Measurements from ENCODE around the gene CPEB3.

The CPEB3 gene

DNA sequence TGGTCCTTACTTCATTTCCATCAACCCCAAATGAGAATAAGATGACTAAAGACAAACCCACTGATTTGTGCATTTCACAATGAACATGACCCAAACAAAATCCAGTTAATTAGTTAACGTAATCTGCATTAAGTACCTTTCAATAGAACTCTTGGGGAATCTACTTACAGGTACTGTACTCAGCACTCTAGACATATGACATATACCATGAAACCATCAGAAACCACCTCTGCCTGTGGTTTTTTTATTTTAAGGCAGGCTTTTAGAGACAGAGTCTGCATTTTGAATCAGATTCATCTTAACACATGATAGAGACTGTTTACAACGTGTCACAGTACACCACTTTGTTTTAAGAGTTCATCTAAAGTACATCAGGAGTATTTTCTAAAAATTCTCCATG lies 198.9 kb downstream of the CPEB3 start:
- no peak overlapping the region for H3K27ac ChIP-seq (ENCODE audit: low read depth, low read length, poor library complexity, severe bottlenecking)
- TF ChIP-seq EZH2 (IDR thresholded peaks at IDR 0.05; ENCODE audit: borderline replicate concordance, low read length) = no peak
- TF ChIP-seq, protein P1, sequence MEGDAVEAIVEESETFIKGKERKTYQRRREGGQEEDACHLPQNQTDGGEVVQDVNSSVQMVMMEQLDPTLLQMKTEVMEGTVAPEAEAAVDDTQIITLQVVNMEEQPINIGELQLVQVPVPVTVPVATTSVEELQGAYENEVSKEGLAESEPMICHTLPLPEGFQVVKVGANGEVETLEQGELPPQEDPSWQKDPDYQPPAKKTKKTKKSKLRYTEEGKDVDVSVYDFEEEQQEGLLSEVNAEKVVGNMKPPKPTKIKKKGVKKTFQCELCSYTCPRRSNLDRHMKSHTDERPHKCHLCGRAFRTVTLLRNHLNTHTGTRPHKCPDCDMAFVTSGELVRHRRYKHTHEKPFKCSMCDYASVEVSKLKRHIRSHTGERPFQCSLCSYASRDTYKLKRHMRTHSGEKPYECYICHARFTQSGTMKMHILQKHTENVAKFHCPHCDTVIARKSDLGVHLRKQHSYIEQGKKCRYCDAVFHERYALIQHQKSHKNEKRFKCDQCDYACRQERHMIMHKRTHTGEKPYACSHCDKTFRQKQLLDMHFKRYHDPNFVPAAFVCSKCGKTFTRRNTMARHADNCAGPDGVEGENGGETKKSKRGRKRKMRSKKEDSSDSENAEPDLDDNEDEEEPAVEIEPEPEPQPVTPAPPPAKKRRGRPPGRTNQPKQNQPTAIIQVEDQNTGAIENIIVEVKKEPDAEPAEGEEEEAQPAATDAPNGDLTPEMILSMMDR (IDR thresholded peaks at IDR 0.05; ENCODE audit: low read length) = no peak
- no peaks in the 10 kb centered on the region for H3K27me3 ChIP-seq (ENCODE audit: insufficient read depth, low read length)
- no peak overlapping the region for H3K4me3 ChIP-seq (ENCODE audit: low read depth, low read length, poor library complexity, severe bottlenecking)
- no peaks in the 10 kb centered on the region for H3F3A ChIP-seq (ENCODE audit: insufficient read depth, low read length)
- H4K20me1 ChIP-seq (ENCODE audit: insufficient read depth, low read length) = no peaks in the 10 kb centered on the region
- no peaks in the 10 kb centered on the region for H3K36me3 ChIP-seq (ENCODE audit: insufficient read depth, low read length)
- no peaks in the 10 kb centered on the region for H3K9me2 ChIP-seq (ENCODE audit: low read depth, low read length)
- H3K4me1 ChIP-seq (ENCODE audit: insufficient read depth, low read length, severe bottlenecking) = peaks cover 7% of the 10 kb centered on the region
- no peaks in the 10 kb centered on the region for H3K9me3 ChIP-seq (ENCODE audit: low read length)
- no peak overlapping the region for H3K4me2 ChIP-seq (ENCODE audit: low read length)
- H3K9ac ChIP-seq (ENCODE audit: low read length) = no peak overlapping the region
- H2AFZ ChIP-seq (ENCODE audit: low read length) = no peak overlapping the region
- H3K79me2 ChIP-seq (ENCODE audit: insufficient read depth, low read length) = no peaks in the 10 kb centered on the region

DNA sequence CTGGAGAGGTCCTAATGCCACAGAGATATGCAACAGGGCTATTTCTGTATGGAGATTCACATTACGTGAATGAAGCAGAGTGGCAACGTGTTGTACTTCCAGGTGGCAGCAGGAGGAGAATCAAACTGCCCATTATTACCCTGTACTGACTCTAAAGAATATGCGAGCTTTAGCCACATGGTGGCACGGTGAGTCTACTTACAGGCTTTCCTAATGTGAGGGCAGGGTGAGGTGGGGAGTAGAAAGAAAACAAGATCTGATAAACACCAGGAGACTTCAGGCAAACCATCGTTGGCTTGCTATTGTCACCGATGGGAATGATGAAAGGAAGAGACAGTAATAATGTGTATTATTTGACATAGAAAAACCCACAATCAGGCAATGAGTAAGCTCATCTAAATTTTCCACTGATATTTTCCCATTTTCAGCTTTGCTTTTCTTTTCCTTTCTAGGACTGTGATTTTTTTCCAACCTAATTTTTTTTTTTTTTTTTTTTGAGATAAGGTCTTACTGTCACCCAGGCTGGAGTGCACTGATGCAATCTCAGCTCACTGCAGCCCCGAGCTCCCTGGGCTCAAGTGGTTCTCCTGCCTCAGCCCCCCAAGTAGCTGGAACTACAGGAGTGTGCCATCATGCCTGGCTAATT lies 203.0 kb downstream of the CPEB3 start:
- H3K4me3 ChIP-seq (ENCODE audit: low read depth, low read length, poor library complexity, severe bottlenecking) = no peak overlapping the region
- no peaks in the 10 kb centered on the region for H4K20me1 ChIP-seq (ENCODE audit: insufficient read depth, low read length)
- H3K4me1 ChIP-seq (ENCODE audit: insufficient read depth, low read length, severe bottlenecking) = peaks cover 7% of the 10 kb centered on the region
- TF ChIP-seq EZH2 (IDR thresholded peaks at IDR 0.05; ENCODE audit: borderline replicate concordance, low read length) = no peak
- TF ChIP-seq, protein P1 (IDR thresholded peaks at IDR 0.05; ENCODE audit: low read length) = peak; percentile 63
- H3K27ac ChIP-seq (ENCODE audit: low read depth, low read length, poor library complexity, severe bottlenecking) = no peak overlapping the region
- H3K9me3 ChIP-seq (ENCODE audit: low read length) = no peaks in the 10 kb centered on the region
- no peak overlapping the region for H2AFZ ChIP-seq (ENCODE audit: low read length)
- H3K9me2 ChIP-seq (ENCODE audit: low read depth, low read length) = no peaks in the 10 kb centered on the region
- no peak overlapping the region for H3K4me2 ChIP-seq (ENCODE audit: low read length)
- no peaks in the 10 kb centered on the region for H3F3A ChIP-seq (ENCODE audit: insufficient read depth, low read length)
- no peaks in the 10 kb centered on the region for H3K36me3 ChIP-seq (ENCODE audit: insufficient read depth, low read length)
- no peak overlapping the region for H3K9ac ChIP-seq (ENCODE audit: low read length)
- H3K27me3 ChIP-seq (ENCODE audit: insufficient read depth, low read length) = no peaks in the 10 kb centered on the region
- H3K79me2 ChIP-seq (ENCODE audit: insufficient read depth, low read length) = no peaks in the 10 kb centered on the region

DNA sequence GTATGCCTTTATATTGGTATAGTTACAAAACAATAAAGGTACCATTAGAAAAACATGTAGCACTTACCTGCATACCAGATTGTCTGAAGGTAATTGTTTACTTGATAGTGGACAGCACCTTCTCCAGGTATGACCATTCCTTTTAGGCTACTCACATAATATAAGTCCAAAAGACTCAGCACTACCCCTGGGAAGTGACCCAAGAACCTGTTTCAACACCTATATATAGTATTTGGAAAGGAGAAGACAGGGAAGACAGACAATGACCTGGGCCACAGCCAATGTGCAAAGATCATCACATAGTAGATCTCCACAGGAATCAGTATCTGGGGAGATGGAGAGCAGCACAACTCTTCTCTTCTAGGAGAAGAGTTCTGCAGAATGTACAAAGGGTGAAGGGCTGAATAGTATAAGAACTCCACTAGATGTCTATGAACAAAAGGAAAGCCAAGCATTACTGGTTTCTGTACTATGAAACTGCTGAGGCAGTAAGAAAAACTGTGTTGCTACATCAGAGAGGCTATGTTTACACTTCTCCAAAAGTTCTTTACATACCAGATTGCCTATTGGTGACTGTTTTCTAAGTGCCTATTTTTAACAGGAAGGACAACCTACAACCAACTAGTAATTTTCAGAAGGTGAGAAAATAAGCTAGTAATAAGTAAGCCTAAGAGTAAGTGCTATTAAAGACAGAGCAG lies 208.1 kb downstream of the CPEB3 start:
- H3K4me2 ChIP-seq (ENCODE audit: low read length) = no peak overlapping the region

More for the DNA sequence above, 208.1 kb downstream of the CPEB3 start:
- no peak overlapping the region for H3K9ac ChIP-seq (ENCODE audit: low read length)
- no peak overlapping the region for H2AFZ ChIP-seq (ENCODE audit: low read length)
- TF ChIP-seq EZH2 (IDR thresholded peaks at IDR 0.05; ENCODE audit: borderline replicate concordance, low read length) = no peak
- TF ChIP-seq, protein P1 (IDR thresholded peaks at IDR 0.05; ENCODE audit: low read length) = no peak
- no peaks in the 10 kb centered on the region for H3K36me3 ChIP-seq (ENCODE audit: insufficient read depth, low read length)
- H3K4me1 ChIP-seq (ENCODE audit: insufficient read depth, low read length, severe bottlenecking) = peaks cover 1% of the 10 kb centered on the region
- H3K27me3 ChIP-seq (ENCODE audit: insufficient read depth, low read length) = no peaks in the 10 kb centered on the region
- no peaks in the 10 kb centered on the region for H3K79me2 ChIP-seq (ENCODE audit: insufficient read depth, low read length)
- no peaks in the 10 kb centered on the region for H3K9me3 ChIP-seq (ENCODE audit: low read length)
- H3K27ac ChIP-seq (ENCODE audit: low read depth, low read length, poor library complexity, severe bottlenecking) = no peak overlapping the region
- no peaks in the 10 kb centered on the region for H3K9me2 ChIP-seq (ENCODE audit: low read depth, low read length)
- H3F3A ChIP-seq (ENCODE audit: insufficient read depth, low read length) = no peaks in the 10 kb centered on the region
- H3K4me3 ChIP-seq (ENCODE audit: low read depth, low read length, poor library complexity, severe bottlenecking) = no peak overlapping the region
- no peaks in the 10 kb centered on the region for H4K20me1 ChIP-seq (ENCODE audit: insufficient read depth, low read length)
